ENCODE results near the gene TNXB. TPM values are rescaled to one million over a fixed set of nuclear protein-coding genes. Genes with fewer than 3 reads are reported as not detected.
"Not testable (repeated sequence)": the region's sequence is repeated elsewhere in the genome, so short reads cannot be mapped to it uniquely, and the experiment has no call there.

Gene TNXB
- total and polyA plus RNA-seq, 2 donors (not counting 3 experiments of a cell fraction or from before 2014, with no cell fraction given): 0.47 to 2.7 TPM

DNA sequence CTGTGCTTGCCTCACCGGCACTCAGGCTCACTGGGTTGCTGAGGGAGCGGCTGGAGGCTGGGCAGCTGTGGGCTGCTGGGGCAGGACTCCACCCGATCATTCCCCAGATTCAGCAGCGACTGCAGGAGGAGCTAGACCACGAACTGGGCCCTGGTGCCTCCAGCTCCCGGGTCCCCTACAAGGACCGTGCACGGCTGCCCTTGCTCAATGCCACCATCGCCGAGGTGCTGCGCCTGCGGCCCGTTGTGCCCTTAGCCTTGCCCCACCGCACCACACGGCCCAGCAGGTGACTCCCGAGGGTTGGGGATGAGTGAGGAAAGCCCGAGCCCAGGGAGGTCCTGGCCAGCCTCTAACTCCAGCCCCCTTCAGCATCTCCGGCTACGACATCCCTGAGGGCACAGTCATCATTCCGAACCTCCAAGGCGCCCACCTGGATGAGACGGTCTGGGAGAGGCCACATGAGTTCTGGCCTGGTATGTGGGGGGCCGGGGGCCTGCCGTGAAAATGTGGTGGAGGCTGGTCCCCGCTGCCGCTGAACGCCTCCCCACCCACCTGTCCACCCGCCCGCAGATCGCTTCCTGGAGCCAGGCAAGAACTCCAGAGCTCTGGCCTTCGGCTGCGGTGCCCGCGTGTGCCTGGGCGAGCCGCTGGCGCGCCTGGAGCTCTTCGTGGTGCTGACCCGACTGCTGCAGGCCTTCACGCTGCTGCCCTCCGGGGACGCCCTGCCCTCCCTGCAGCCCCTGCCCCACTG lies 68.7 kb downstream of the TNXB start:
- H3K4me1 ChIP-seq (ENCODE audit: control insufficient read depth, extremely low read depth, insufficient read depth, low read length); H3K4me3 ChIP-seq (replicated peaks in 1 of 3; ENCODE audit: insufficient read depth in 1 of 3, low read depth in 1 of 3, low read length in 3 of 3); H3K36me3 ChIP-seq (ENCODE audit: control insufficient read depth in 2 of 2, extremely low read depth in 1 of 2, insufficient read depth in 2 of 2, low read length in 2 of 2); H4K20me1 ChIP-seq (replicated peaks; ENCODE audit: control insufficient read depth, extremely low read depth, insufficient read depth, low read length); H3K9ac ChIP-seq (replicated peaks; ENCODE audit: extremely low read depth, insufficient read depth, low read length); H3K9me1 ChIP-seq (replicated peaks; ENCODE audit: control insufficient read depth, extremely low read depth, insufficient read depth, low read length); BruUV-seq (replicated peaks); H2AFZ ChIP-seq (ENCODE audit: low read depth, low read length); FAIRE-seq; H3K27me3 ChIP-seq (ENCODE audit: control insufficient read depth in 2 of 2, insufficient read depth in 2 of 2, low read length in 2 of 2); H3K79me2 ChIP-seq (ENCODE audit: control insufficient read depth, insufficient read depth, low read length); H3K4me2 ChIP-seq (ENCODE audit: insufficient read depth, low read length); CTCF ChIA-PET; POLR2A ChIA-PET; DNase-seq (ENCODE audit: low read depth, low spot score); dilution Hi-C loops (cut with MboI; ENCODE audit: extremely low pct_ligation_motif_present, low sequenced_read_pairs); H3K27ac ChIP-seq (ENCODE audit: insufficient read depth, low read depth, low read length); H3K9me3 ChIP-seq (replicated peaks; ENCODE audit: control insufficient read depth, insufficient read depth, low read length): not testable (repeated sequence)
- intact Hi-C loops (cut with micrococcal nuclease): loop anchor here (10.0 kb wide), 2 partner anchors 154 to 754 kb away; partner anchors contain the start of genes GPSM3 and PBX2

DNA sequence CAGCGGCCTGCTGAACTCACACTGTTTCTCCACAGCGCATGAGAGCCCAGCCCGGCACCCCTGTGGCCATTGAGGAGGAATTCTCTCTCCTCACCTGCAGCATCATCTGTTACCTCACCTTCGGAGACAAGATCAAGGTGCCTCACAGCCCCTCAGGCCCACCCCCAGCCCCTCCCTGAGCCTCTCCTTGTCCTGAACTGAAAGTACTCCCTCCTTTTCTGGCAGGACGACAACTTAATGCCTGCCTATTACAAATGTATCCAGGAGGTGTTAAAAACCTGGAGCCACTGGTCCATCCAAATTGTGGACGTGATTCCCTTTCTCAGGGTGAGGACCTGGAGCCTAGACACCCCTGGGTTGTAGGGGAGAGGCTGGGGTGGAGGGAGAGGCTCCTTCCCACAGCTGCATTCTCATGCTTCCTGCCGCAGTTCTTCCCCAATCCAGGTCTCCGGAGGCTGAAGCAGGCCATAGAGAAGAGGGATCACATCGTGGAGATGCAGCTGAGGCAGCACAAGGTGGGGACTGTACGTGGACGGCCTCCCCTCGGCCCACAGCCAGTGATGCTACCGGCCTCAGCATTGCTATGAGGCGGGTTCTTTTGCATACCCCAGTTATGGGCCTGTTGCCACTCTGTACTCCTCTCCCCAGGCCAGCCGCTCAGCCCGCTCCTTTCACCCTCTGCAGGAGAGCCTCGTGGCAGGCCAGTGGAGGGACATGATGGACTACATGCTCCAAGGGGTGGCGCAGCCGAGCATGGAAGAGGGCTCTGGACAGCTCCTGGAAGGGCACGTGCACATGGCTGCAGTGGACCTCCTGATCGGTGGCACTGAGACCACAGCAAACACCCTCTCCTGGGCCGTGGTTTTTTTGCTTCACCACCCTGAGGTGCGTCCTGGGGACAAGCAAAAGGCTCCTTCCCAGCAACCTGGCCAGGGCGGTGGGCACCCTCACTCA lies 69.5 kb downstream of the TNXB start:
- H3K4me2 ChIP-seq (ENCODE audit: insufficient read depth, low read length); H3K9me1 ChIP-seq (replicated peaks; ENCODE audit: control insufficient read depth, extremely low read depth, insufficient read depth, low read length); H3K36me3 ChIP-seq (ENCODE audit: control insufficient read depth in 2 of 2, extremely low read depth in 1 of 2, insufficient read depth in 2 of 2, low read length in 2 of 2); H3K27ac ChIP-seq (ENCODE audit: insufficient read depth, low read depth, low read length); H3K79me2 ChIP-seq (ENCODE audit: control insufficient read depth, insufficient read depth, low read length); H3K9ac ChIP-seq (replicated peaks; ENCODE audit: extremely low read depth, insufficient read depth, low read length); H3K9me3 ChIP-seq (replicated peaks; ENCODE audit: control insufficient read depth, insufficient read depth, low read length); POLR2A ChIA-PET; H4K20me1 ChIP-seq (replicated peaks; ENCODE audit: control insufficient read depth, extremely low read depth, insufficient read depth, low read length); CTCF ChIA-PET; H3K4me1 ChIP-seq (ENCODE audit: control insufficient read depth, extremely low read depth, insufficient read depth, low read length); FAIRE-seq; dilution Hi-C loops (cut with MboI; ENCODE audit: extremely low pct_ligation_motif_present, low sequenced_read_pairs); H2AFZ ChIP-seq (ENCODE audit: low read depth, low read length); BruUV-seq (replicated peaks); H3K4me3 ChIP-seq (replicated peaks in 1 of 3; ENCODE audit: insufficient read depth in 1 of 3, low read depth in 1 of 3, low read length in 3 of 3); H3K27me3 ChIP-seq (ENCODE audit: control insufficient read depth in 2 of 2, insufficient read depth in 2 of 2, low read length in 2 of 2); DNase-seq (ENCODE audit: low read depth, low spot score): not testable (repeated sequence)
- intact Hi-C loops (cut with micrococcal nuclease): loop anchor here (10.0 kb wide), 2 partner anchors 155 to 755 kb away; partner anchors contain the start of genes GPSM3 and PBX2

- intact Hi-C loops (cut with micrococcal nuclease); H3K27me3 ChIP-seq (ENCODE audit: control insufficient read depth in 2 of 2, insufficient read depth in 2 of 2, low read length in 2 of 2); CTCF ChIA-PET; H3K27ac ChIP-seq (ENCODE audit: insufficient read depth, low read depth, low read length); H4K20me1 ChIP-seq (replicated peaks; ENCODE audit: control insufficient read depth, extremely low read depth, insufficient read depth, low read length); POLR2A ChIA-PET; H3K79me2 ChIP-seq (ENCODE audit: control insufficient read depth, insufficient read depth, low read length); H3K9me1 ChIP-seq (replicated peaks; ENCODE audit: control insufficient read depth, extremely low read depth, insufficient read depth, low read length); H3K9me3 ChIP-seq (replicated peaks; ENCODE audit: control insufficient read depth, insufficient read depth, low read length); dilution Hi-C loops (cut with MboI; ENCODE audit: extremely low pct_ligation_motif_present, low sequenced_read_pairs); H3K36me3 ChIP-seq (ENCODE audit: control insufficient read depth in 2 of 2, extremely low read depth in 1 of 2, insufficient read depth in 2 of 2, low read length in 2 of 2); BruUV-seq (replicated peaks); H3K4me3 ChIP-seq (replicated peaks in 1 of 3; ENCODE audit: insufficient read depth in 1 of 3, low read depth in 1 of 3, low read length in 3 of 3); H2AFZ ChIP-seq (ENCODE audit: low read depth, low read length); H3K4me1 ChIP-seq (ENCODE audit: control insufficient read depth, extremely low read depth, insufficient read depth, low read length); DNase-seq (ENCODE audit: low read depth, low spot score); FAIRE-seq; H3K4me2 ChIP-seq (ENCODE audit: insufficient read depth, low read length); H3K9ac ChIP-seq (replicated peaks; ENCODE audit: extremely low read depth, insufficient read depth, low read length): not testable (repeated sequence)
Measured at GRCh38 chr6:32038878-32039277, 70.3 kb downstream of the TNXB start.

All from endothelial cell of umbilical vein (primary cell).